HG03280 (cell line): ENCODE data around the gene METTL25B.
A peak's percentile ranks its signal among the peaks of the same experiment; 100 is the strongest.

Source experiments
- ATAC-seq: cut with Tn5 transposase; IDR thresholded peaks from one replicate; pipeline ENCODE4 v1.9.1; 2021; ENCODE audit warnings: mild to moderate bottlenecking, moderate library complexity; ENCODE audit not compliant: unreplicated experiment

Gene METTL25B

DNA sequence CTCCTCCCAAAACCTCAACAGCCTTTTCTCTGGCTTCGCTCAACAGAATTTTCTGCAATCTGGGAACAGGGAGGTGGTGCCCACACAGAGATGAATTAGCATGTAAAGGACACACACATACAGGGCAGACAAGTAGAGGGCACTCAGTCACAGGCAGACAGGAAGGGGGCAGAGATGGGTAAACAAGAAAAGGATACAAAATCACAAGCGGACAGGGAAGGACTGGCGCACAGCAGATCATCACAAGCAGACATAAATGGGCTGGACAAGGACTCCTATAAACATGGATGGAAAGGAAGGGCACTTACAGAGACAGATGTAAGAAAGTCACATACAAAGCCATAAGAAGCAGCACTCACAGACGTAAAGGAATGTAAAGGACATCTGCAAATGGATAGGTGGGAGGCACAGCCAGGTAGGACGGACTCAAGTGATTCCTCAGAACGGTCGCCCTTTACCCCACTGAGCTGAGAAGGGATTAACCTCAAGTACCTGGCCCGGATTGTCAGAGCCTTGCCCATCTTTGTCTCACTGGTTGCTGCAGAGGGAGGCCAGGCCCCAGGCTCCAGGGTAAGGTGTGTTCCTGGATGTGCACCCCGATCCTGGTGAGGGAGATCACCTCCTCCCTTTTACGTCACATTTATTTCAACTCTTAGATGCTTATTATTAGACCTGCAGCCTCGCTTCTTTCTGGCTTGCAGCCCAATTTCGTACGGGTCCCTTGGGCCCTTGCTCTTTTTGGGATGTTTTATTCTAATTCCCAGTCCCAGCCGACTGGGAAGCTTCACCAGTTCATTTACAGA is 38.2 kb downstream of the METTL25B start:
- peak; percentile 9 for ATAC-seq

DNA sequence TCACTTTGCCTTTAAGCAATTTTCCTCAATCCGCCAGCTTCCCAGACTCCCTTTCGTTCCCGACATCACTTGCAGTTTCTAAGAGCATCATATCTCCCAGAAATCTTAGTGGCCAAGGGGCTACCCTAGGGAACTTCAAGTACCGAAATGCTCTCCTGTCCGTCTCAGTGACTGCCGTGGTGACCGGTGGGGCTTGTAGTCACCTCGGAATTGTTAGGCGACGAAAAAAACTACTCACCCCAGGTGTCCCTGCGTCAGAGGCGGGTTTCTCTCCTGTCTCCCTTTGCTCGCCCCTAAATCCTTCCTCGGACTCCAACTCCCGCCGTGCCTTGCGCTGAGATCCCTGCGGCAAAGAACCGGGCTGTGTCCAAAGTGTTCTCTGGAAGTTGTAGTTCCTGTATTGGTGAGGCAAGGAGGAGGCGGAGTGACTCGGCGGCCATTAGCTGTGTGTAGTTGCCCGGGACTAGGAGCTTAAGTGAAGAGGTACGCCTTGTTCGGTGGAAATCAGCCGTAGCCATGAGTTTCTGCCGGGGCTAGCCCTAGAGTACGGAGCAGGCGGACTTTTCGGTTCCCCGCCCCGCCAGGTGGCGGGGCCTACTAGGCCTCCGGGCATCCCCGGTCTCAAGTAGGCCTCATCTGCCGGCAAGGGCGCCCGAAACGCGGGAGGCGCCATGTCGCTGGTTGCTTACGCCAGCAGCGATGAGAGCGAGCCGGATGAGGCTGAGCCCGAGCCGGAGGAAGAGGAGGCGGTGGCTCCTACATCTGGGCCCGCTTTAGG is 39.0 kb downstream of the METTL25B start, which contains the start of gene PRCC:
Gene PRCC (plus strand): TSS at position 435 of the 778 bp plus-strand sequence. CDS start 237 bp downstream, at position 672.
- ATAC-seq: peak; percentile 88

- peak; percentile 3 for ATAC-seq
Measured at GRCh38 chr1:156767879-156768604, 39.8 kb downstream of the METTL25B start.

DNA sequence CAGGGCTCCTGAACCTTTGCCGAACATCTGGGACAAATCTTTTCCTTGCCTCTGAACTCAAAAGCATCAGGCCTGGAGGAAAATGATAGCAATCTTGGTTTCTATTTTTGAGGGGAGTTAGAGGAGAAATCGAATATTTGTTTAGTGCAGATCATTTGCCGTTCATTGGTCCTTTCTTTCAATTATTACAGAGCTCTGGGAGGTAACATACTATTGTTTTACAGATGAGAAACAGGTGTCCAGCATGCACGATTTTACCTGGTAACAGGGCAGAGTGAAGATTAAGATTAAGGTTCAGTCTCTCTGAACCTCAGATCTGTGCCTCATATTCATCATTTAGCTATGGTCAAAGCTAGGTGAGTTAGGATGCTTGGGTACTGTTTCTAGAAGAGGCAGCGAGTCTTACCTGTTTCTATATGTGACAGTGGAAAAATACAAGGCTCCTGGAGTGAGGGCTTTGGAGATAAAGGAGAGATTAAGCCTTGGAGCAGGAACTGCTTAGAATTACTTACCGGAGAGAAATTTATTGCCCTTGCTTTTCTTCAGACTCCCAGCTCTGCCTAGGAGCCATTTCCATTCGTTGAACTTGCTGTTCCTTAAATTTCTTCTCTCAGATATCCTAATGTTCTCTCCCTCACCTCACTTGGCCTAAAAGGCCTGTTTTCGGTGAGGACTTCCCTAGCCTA is 40.5 kb downstream of the METTL25B start:
- no peak for ATAC-seq

DNA sequence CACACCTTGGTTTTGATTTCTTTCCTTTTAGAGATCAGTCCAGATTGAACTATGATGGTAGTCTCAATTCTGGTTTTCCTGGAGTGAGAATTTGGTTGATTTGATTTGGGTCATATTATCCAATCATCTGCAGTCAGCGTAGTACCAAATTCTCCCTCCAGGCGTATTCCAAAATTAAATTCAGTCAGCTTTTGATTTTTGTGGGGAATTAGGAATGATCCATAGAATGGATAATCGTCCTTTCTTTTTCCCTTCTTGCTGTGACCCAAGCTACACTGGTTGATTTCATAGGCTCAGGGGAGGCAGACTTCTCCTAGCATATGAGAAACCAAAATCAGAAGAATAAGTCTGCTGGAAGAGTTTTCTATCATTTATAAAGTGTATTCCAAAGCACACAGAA is 44.0 kb downstream of the METTL25B start:
- no peak for ATAC-seq

DNA sequence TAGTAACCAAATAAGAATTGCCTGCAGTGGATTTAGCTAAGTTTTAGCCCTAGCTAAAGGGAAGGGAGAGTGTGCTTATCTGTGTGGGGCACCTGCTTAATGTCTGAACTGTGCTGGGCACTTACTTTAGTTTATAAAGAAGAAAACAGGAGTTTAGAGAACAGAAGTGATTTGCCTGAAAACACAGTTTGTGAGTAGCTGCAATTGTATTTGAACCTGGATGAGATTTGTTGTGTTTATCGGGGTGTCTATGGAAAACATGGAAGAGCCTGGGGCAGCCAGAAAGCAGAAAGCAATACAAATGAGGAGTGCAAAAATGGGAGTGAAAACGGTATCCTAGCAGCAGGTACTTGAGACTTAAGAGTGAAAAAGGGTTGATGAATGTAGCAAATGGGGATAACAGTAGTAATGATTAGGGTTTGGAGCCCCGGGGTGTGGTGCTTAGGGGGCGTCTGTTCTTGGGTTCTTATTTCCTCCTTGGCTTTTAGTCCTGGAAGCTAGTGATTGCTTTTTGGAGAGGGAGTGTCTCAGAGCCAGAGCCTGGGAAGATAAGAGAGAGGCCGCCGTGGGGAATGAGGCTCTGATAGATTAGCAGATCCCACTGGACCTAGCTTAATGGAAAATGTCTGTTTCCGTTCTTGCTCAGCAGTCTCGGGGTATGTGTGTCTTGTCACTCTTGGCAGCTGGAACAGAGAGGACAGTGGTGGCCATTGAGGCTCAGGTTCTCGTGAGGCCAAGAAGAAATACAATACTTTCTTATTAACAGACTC is 44.6 kb downstream of the METTL25B start:
- ATAC-seq: no peak

- ATAC-seq: no peak
Measured at GRCh38 chr1:156773607-156774006, 45.3 kb downstream of the METTL25B start.

- no peak for ATAC-seq
Measured at GRCh38 chr1:156775799-156776198, 47.5 kb downstream of the METTL25B start.

DNA sequence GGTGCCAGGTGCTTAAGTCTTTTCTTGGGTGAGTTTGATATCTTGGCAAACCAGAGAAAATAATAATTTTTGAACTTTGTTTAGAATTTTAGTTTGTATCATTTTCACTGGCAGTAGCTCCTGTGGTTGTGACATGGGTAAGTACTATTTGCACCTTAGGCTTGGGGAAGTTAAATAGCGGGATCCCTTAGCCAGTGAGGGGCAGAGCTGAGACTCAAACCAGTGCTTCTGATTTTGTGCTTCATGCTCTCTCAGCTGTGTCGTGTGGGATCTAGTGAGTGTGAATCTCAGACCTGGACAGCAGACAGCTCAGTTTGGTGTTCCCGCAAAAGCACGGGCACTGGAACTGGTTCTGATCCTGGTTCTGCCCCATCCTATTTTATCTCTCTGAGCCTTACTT is 48.7 kb downstream of the METTL25B start:
- ATAC-seq: no peak

- ATAC-seq: no peak
Measured at GRCh38 chr1:156777573-156777972, 49.3 kb downstream of the METTL25B start.

GRCh38 chr1:156781585-156782186 is 53.4 kb downstream of the METTL25B start:
- no peak for ATAC-seq

DNA sequence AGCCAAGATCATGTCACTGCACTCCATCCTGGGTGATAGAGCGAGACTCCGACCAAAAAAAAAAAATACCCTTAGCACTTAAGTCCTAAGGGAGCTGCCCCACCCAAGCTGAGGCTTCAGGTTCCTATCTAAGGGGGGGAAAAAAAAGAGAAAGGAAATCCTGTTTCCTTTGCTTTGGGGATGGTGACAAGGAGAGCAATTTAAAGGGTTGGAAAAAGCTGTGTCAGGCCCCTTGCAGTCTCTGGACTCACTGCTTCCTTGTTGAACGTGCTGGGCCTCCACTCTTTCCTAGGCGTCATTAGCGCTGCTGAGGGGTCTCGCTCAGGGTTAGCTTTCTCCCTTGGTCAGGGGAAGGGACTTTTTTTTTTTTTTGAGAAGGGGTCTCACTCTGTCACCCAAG is 57.2 kb downstream of the METTL25B start:
- no peak for ATAC-seq
